GM18517 (cell line): Measurements from ENCODE around the gene TUBGCP5.

ENCODE experiments used
- ATAC-seq: cut with Tn5 transposase; IDR thresholded peaks from one replicate; pipeline ENCODE4 v1.9.1; 2021; ENCODE audit warnings: mild to moderate bottlenecking, moderate library complexity; ENCODE audit not compliant: unreplicated experiment

Gene TUBGCP5

GRCh38 chr15:22979238-22980188 is 59.9 kb downstream of the TUBGCP5 start:
- ATAC-seq = peak; percentile 54

GRCh38 chr15:22978691-22979237 is 60.6 kb downstream of the TUBGCP5 start:
- ATAC-seq = peak; percentile 33

GRCh38 chr15:22974745-22975144 is 64.6 kb downstream of the TUBGCP5 start:
- ATAC-seq = no peak

- no peak for ATAC-seq
Measured at GRCh38 chr15:22973987-22974386, 65.4 kb downstream of the TUBGCP5 start.

- ATAC-seq = no peak
Measured at GRCh38 chr15:22973286-22973685, 66.1 kb downstream of the TUBGCP5 start.

- no peak for ATAC-seq
Measured at GRCh38 chr15:22969489-22969888, 69.9 kb downstream of the TUBGCP5 start.

GRCh38 chr15:22968366-22968765 is 71.0 kb downstream of the TUBGCP5 start:
- ATAC-seq = no peak

- ATAC-seq = no peak
Measured at GRCh38 chr15:22967084-22967770, 72.1 kb downstream of the TUBGCP5 start.

GRCh38 chr15:22966321-22967083 is 72.9 kb downstream of the TUBGCP5 start:
- no peak for ATAC-seq

GRCh38 chr15:22963641-22964040 is 75.7 kb downstream of the TUBGCP5 start:
- no peak for ATAC-seq

GRCh38 chr15:22962611-22963010 is 76.8 kb downstream of the TUBGCP5 start:
- ATAC-seq = no peak

- no peak for ATAC-seq
Measured at GRCh38 chr15:22961762-22962161, 77.6 kb downstream of the TUBGCP5 start.

- ATAC-seq = no peak
Measured at GRCh38 chr15:22960556-22960955, 78.8 kb downstream of the TUBGCP5 start.

- no peak for ATAC-seq
Measured at GRCh38 chr15:22960126-22960525, 79.2 kb downstream of the TUBGCP5 start.

GRCh38 chr15:22959321-22960101 is 79.9 kb downstream of the TUBGCP5 start:
- no peak for ATAC-seq

GRCh38 chr15:22958487-22959280 is 80.7 kb downstream of the TUBGCP5 start:
- no peak for ATAC-seq

GRCh38 chr15:22956978-22957260 is 82.5 kb downstream of the TUBGCP5 start:
- ATAC-seq = no peak

- ATAC-seq = no peak
Measured at GRCh38 chr15:22956257-22956977, 83.0 kb downstream of the TUBGCP5 start.

- ATAC-seq = no peak
Measured at GRCh38 chr15:22955544-22956119, 83.7 kb downstream of the TUBGCP5 start.
